HG03066 (cell line): ENCODE measurements around the gene ZNF668.

ENCODE experiments used
- ATAC-seq: cut with Tn5 transposase; IDR thresholded peaks from one replicate; pipeline ENCODE4 v1.9.1; 2021; ENCODE audit warnings: low read depth; ENCODE audit not compliant: unreplicated experiment

ZNF668 gene

DNA sequence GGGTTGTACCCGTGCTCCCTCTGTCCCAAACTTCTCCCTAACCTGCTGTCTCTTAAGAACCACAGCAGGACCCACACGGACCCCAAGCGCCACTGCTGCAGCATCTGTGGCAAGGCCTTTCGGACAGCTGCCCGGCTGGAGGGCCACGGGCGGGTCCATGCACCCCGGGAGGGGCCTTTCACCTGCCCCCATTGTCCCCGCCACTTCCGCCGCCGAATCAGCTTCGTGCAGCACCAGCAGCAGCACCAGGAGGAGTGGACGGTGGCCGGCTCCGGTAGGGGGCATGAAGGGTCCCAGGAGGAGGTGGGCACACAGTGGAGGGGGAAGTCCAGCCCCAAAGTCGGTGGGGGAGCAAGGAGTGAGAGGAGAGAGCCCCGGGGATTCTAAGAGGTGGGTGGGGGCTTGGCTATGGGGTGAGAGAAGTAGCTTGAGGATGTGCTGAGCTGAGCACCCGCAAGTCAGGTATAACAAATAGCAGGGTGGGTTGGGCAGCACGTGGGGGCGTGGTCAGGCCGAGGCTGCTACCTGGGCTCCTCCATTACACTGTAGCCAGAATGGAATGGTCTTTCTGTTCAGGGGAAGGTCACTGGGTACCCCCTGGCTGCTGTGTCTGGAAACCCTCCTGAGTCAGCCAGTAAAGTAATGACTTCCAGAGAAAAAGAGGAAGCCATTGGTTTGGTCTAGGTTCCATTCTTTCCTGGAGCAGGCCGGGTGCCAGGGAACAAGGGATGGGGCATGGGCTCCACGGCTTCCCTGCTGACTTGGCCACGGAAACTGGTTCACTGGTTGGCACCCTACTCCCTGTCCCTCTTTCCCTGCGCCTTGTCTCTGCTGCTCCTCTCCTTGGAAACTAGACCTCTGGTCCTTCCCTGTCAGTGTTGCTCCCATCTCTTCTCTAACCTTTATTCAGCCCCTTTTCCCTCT lies 7.7 kb upstream of the ZNF668 start:
- no peak for ATAC-seq

DNA sequence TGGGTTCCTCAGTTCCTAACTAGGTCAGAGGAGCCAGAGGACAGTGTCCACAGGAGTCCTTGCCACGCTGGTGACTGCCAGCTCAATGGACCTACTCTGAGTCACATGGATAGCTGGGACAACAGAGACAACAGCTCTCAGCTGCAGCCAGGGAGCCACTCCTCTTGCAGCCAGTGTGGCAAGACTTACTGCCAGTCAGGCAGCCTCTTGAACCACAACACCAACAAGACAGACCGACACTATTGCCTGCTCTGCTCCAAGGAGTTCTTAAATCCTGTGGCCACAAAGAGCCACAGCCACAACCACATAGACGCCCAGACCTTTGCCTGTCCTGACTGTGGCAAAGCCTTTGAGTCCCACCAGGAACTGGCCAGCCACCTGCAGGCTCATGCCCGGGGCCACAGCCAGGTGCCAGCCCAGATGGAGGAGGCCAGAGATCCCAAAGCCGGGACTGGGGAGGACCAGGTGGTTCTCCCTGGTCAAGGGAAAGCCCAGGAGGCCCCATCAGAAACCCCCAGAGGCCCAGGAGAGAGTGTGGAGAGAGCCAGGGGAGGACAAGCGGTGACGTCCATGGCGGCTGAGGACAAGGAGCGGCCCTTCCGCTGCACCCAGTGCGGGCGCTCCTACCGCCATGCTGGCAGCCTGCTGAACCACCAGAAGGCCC lies 6.8 kb upstream of the ZNF668 start:
- ATAC-seq = no peak

DNA sequence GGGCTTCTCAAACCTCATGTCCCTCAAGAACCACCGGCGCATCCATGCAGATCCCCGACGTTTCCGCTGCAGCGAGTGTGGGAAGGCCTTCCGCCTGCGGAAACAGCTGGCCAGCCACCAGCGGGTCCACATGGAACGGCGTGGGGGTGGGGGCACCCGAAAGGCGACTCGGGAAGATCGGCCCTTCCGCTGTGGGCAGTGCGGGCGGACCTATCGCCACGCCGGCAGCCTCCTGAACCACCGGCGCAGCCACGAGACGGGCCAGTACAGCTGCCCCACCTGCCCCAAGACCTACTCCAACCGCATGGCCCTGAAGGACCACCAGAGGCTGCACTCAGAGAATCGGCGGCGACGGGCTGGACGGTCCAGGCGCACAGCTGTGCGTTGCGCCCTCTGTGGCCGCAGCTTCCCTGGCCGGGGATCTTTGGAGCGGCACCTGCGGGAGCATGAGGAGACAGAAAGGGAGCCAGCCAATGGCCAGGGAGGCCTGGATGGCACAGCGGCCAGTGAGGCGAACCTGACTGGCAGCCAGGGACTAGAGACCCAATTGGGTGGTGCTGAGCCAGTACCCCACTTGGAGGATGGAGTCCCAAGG lies 6.1 kb upstream of the ZNF668 start:
- no peak for ATAC-seq

DNA sequence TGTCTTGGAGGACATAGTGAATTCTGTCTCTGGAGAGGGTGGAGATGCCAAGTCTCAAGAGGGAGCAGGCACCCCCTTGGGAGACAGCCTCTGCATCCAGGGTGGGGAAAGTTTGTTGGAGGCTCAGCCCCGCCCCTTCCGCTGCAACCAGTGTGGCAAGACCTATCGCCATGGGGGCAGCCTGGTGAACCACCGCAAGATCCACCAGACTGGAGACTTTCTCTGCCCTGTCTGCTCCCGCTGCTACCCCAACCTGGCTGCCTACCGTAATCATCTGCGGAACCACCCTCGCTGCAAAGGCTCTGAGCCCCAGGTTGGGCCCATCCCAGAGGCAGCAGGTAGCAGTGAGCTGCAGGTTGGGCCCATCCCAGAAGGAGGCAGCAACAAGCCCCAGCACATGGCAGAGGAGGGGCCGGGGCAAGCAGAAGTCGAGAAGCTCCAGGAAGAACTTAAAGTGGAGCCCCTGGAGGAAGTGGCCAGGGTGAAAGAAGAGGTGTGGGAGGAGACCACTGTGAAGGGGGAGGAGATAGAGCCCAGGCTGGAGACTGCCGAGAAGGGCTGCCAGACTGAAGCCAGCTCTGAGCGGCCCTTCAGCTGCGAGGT lies 5.4 kb upstream of the ZNF668 start:
- no peak for ATAC-seq

DNA sequence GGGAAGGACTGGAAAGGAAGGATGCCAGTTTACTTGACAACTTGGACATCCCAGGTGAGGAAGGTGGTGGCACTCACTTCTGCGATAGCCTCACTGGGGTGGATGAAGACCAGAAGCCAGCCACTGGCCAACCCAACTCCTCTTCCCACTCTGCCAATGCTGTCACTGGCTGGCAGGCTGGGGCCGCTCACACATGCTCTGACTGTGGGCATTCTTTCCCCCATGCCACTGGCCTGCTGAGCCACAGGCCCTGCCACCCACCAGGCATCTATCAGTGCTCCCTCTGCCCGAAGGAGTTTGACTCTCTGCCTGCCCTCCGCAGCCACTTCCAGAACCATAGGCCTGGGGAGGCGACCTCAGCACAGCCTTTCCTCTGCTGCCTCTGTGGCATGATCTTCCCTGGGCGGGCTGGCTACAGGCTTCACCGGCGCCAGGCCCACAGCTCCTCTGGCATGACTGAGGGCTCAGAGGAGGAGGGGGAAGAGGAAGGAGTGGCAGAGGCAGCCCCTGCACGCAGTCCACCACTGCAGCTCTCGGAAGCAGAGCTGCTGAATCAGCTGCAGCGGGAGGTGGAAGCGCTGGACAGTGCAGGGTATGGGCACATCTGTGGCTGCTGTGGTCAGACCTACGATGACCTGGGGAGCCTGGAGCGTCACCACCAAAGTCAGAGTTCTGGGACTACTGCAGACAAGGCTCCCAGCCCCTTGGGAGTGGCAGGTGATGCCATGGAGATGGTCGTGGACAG lies 4.7 kb upstream of the ZNF668 start:
- no peak for ATAC-seq

DNA sequence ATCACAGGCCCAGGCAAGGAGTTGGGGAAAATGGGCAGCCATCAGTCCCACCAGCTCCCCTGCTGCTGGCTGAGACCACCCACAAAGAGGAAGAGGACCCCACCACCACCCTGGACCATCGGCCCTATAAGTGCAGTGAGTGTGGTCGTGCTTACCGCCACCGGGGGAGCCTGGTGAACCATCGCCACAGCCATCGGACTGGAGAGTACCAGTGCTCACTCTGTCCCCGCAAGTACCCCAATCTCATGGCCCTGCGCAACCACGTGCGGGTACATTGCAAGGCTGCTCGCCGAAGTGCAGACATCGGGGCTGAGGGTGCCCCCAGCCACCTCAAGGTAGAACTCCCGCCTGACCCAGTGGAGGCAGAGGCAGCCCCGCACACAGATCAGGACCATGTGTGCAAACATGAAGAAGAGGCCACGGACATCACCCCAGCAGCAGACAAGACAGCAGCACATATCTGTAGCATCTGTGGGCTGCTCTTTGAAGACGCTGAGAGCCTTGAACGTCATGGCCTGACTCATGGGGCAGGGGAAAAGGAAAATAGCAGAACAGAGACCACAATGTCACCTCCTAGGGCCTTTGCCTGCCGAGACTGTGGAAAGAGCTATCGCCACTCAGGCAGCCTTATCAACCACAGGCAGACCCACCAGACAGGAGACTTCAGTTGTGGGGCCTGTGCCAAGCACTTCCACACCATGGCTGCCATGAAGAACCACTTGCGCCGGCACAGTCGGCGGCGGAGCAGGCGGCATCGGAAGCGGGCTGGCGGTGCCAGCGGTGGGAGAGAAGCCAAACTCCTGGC lies 3.8 kb upstream of the ZNF668 start:
- ATAC-seq = no peak

DNA sequence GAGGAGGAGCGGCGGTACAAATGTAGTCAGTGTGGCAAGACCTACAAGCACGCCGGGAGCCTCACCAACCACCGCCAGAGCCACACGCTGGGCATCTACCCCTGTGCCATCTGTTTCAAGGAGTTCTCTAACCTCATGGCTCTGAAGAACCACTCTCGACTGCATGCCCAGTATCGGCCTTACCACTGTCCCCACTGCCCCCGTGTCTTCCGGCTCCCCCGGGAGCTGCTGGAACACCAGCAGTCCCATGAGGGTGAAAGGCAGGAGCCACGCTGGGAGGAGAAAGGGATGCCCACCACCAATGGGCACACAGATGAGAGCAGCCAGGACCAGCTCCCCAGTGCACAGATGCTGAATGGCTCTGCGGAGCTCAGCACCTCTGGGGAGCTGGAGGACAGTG lies 3.0 kb upstream of the ZNF668 start:
- ATAC-seq = no peak

DNA sequence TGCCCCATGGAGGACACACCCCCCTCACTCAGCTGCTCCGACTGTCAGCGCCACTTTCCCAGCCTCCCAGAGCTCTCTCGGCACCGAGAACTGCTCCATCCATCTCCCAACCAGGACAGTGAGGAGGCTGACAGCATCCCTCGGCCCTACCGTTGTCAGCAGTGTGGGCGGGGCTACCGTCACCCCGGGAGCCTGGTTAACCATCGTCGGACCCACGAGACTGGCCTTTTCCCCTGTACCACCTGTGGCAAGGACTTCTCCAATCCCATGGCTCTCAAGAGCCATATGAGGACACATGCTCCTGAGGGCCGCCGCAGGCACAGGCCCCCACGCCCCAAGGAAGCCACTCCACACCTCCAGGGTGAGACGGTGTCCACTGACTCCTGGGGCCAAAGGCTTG lies 2.3 kb upstream of the ZNF668 start:
- no peak for ATAC-seq

DNA sequence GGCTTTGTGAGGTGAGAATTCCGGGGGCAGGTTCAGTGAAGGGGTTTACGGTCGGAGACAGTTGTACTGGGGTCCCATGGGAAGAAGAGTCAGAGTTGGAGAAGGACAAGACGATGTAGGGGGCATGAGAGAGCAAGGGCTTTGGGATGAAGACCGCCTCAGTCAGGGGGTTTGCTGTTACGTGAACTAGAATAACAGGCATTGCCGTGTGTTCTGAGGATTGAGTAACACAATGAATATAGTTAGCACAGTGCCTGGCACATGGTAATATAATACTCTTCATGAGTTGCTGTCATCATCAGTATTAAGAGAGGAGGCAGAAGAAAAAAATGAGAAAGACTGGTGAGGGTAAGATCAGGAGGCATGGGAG lies 759 bp upstream of the ZNF668 start:
- no peak for ATAC-seq

DNA sequence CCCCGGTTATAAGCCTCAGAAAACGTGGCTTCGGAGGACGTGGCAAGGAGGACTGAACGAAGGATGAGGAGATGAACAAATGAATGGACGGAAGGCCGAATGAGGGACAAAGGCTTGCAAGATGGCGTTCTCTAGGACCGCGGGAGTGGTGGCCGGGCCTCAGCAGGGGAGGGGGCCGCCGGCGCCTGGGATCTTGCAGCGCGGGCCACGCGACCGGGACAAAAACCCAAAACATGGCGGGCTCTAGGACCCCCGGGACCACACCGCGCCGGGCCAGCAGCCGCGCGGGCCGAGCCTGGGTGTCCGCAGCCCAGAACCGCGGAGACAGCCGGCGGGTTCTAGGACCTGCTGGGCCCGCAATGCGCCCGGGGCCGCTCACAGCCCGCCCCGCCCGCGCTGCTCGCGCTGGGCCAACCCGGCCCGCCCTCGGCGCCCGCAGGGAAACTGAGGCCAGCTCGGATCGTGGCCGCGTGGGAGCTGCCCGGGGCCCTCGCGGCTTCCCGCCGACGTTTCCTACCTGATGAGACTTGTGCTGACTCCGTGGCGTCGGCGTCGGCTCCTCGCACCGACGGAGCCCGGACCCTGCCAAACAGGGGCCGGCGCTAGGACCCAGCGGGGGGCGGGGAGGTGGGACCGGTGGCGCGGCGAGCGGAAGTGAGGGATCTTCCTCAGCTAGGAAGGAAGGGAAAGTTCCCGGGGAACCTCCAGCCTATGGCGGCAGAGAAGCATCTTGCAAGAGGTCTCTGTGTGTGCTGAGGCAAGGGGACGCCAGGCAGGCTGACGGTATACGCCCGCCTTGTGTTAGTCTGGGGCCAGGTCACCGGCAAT lies 684 bp downstream of the ZNF668 start:
- ATAC-seq = peak; percentile 54

DNA sequence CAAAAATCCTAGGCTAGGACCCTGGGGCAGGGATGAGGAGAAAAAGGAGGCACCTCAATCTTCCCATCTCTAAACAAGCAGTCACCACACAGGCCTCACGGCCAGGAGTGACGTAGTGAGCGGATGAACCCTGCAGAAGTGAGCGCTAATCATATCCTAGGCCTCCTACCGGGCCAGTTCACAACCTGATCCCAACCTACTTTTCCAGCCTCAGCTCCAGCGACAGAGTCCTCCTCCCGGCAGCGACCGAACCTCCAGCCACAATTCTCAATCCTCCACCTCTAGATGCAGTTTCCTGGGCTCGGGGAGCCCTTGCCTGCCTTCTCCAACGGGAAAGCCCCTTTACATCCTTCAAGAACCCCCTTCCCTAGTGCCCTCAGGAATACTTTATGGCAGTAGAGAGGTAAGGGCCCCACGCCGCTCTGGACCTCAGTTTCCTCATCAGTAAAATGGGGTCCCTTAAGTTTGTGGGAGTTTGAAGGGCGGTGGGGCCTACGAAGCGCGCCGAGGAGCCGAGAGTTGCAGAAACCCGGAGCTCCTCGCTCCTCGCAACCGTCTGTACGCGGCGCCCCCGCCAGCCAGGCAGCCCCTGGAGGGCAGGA lies 1.4 kb downstream of the ZNF668 start:
- no peak for ATAC-seq

DNA sequence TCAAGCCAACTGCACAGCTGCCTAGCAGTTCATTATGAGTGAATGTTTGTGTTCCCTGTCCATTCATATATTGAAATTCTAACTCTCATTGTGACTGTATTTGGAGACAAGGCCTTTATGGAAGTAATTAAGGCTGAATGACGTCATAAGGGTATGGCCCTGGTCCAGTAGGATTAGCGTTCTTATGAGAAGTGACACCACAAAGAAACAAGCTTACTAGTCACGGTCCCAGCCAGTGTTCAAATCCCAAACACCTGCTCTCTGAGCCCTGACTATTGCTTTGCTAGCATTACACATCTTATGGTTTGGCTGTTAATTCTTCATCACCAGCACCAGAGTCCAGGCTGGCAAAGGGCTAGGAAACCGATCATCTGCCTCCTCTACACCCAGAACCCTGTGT lies 2.2 kb downstream of the ZNF668 start:
- no peak for ATAC-seq

DNA sequence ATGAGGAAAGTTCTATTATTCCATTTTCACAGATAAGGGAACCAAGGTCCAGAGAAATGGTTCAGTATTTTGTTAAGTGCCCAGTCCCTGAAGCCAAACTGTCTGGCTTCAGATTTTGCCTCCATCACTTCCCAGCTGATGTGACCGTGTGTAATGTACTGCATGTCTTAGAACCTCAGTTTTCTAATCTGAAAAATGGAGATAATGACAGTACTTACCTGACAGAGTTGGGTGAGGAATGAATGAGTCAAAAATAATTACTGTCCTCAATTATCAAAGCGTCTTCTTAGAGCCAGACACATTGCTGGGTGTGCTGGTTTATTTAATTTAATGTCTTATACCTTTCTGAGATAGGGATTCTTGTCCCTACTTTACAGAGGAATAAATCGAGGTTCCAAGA lies 6.7 kb downstream of the ZNF668 start:
- ATAC-seq = no peak

DNA sequence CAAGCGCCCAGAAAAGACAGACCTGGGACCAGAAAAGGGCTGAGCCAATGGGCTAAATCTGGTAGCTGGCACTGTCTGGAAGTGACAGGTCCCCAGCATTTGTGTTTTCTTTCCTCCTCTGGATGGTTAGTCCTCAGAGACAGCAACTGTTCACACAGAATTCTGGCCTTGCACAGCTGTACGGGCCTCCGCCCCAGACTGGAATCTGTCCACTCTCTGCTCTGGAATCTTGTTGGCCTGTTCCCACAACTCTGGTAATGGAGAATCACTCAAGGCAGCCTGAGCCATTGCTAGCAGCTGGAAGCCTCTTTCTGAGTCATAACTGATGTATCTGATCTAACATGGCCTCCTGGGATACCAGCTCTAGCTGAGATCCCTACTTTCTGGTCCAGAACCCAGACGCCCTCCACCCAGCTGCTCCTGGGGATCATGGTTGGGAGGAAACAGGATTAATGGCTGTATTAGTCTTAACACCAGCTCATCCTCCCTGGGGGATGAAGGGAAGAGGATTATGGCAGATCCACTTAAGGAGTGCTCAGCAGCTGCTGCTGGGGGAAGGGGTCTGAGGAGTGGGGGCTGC lies 9.1 kb downstream of the ZNF668 start:
- no peak for ATAC-seq

DNA sequence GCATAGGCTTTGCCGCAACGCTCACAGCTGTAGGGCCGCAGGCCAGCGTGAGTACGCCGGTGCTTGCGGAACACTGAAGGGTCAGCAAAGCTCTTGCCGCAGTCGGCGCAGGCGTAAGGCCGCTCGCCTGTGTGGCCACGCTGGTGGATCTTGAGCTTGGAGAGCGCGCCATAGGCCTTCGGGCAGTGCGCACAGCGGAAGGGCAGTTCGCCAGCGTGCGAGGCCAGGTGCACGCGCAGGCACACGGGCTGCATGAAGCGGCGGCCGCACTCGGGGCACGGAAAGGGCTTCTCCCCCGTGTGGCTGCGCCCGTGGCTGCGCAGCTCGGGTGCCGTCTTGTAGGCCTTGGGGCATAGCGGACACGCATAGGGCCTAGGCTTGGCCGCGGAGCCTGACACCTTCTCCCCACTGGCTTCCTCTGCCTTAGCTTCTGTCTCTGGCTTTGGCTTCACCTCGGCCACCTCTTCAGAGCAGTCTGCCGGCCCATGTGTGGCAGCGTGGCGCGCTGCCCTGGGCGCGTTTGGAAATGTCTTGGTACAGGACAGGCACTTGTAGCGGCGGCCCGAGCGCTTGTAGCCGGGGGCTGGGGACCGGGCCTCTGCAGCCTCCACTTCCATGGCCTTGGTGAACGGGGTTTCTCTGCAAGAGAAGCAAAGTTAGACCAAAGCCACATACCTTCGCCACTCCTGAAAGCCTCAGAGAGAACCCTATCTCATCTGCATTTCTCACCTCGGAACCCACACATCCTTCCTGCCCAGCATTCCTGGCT lies 10.0 kb downstream of the ZNF668 start:
- ATAC-seq = no peak

DNA sequence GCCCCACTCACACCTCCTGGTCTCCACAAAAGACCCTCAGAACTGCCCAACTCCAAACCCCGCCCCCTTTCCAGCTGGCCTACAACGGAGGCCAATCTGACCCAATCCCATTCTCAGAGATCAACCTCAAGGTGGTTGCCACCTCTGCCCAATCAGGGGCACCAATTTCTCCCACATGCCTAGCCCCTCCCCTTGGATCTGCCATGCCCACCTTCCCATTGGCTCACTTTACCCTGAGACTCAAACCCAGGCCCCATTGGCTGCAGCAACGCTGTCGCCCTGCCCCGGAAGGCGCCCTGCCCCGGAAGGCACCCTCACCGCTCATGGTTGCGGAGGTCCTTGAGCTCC lies 10.6 kb downstream of the ZNF668 start:
- ATAC-seq = no peak

DNA sequence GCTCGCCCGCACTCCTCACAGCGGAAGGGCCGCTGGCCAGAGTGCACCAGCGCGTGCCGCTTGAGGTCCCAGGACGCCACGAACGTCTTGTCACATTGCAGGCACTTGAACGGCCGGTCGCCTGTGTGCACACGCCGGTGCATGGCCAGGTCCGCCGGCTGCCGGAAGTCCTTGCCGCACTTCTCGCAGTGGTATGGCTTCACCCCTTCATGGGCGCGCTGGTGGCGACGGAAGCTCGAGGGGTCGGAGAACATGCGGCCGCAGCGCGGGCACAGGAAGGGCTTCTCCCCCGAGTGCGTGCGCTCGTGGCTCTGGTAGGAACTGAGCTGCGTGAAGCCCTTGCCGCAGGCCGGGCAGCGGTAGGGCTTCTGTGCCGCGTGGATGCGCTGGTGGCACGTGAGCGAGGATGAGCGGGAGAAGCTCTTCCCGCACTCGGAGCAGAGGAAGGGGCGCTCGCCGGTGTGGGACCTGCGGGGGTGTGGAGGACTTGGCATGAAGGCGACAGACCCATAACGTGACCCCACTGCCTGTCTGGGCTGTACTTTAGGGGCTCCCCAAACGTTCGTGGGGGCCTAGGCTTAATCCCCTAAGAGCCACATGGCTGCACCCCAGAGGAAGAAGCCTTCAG lies 12.1 kb downstream of the ZNF668 start:
- no peak for ATAC-seq
